OCI-LY3 (cell line): ENCODE measurements around the gene KRT14.

Source experiments
- CTCF ChIP-seq: fragments of 200-600, 300-600 bp; sonication (generic); IDR thresholded peaks from 2 replicates; pipeline ENCODE4 v1.5.1; 2014; ENCODE audit warnings: antibody characterized with exemption, low read length, low read depth
- EZH2phosphoT487 ChIP-seq: fragments of 200-600 bp; shearing (Covaris generic); IDR thresholded peaks from 2 replicates; pipeline ENCODE4 v1.6.1; 2018; ENCODE audit warnings: antibody characterized with exemption, mixed run types, low read depth

GRCh38 chr17:41539071-41539492 lies 47.6 kb downstream of the KRT14 start:
- TF ChIP-seq CTCF (no peak), EZH2phosphoT487 (no peak)
